ENCODE results near the gene TAAR1. TPM values are rescaled to one million over a fixed set of nuclear protein-coding genes. Genes with fewer than 3 reads are reported as not detected.

Gene TAAR1
- not detected in 2 replicates for total RNA-seq

GRCh38 chr6:132659082-132659481 is at the start of gene TAAR1:
Gene TAAR1, minus strand, starts transcription at chr6:132659182. Its CDS starts 13,179 bp downstream, at chr6:132646003.

GRCh38 chr6:132624175-132624574 is 34.8 kb downstream of the TAAR1 start, which contains the start of gene TAAR2:
Gene TAAR2, minus strand, starts transcription at chr6:132624275. Its CDS starts 0 bp downstream, at chr6:132624275.

Other genes starting within 250 kb of the TAAR1 start
- 28.2 and 36.4 TPM in 2 replicates for gene STX7, start 146.1 kb downstream of the TAAR1 start, total RNA-seq
- gene TAAR9, start 120.9 kb downstream of the TAAR1 start, total RNA-seq: not detected in 2 replicates
- gene TAAR8, start 106.5 kb downstream of the TAAR1 start, total RNA-seq: not detected in 2 replicates
- gene TAAR6, start 88.9 kb downstream of the TAAR1 start, total RNA-seq: not detected in 2 replicates
- not detected in 2 replicates for gene TAAR5, start 69.4 kb downstream of the TAAR1 start, total RNA-seq
- gene TAAR2, start 34.9 kb downstream of the TAAR1 start, total RNA-seq: not detected in 2 replicates
- 0.57 and 0.88 TPM in 2 replicates for gene VNN1, start 54.9 kb upstream of the TAAR1 start, total RNA-seq
- 0.14 TPM in 1 of 2 replicates, not detected in the other for gene VNN2, start 98.7 kb upstream of the TAAR1 start, total RNA-seq
- gene SLC18B1, start 139.5 kb upstream of the TAAR1 start, total RNA-seq: 3.1 and 3.6 TPM in 2 replicates
- 498 and 981 TPM in 2 replicates for gene RPS12, start 155.4 kb upstream of the TAAR1 start, total RNA-seq